Coronary artery (tissue), 2 donors: ENCODE measurements around the gene HOXD9.

Experiments used
- DNase-seq: peaks from one replicate; pipeline ENCODE4 v3.0.0-alpha.2; 2017; ENCODE audit warnings: low spot score
- H3K27ac ChIP-seq, 2 donors: fragments of 200-600 bp; sonication (generic); one replicate each; pipeline ENCODE4 v1.5.1; 2016 to 2019
- H3K4me3 ChIP-seq: fragments of 200-600 bp; sonication (generic); 2 replicates; pipeline ENCODE4 v1.5.1; 2016; ENCODE audit warnings: mild to moderate bottlenecking, moderate library complexity
- CTCF ChIP-seq: fragments of 200-600 bp; sonication (generic); IDR thresholded peaks from one replicate; pipeline ENCODE4 v1.5.1; 2019; ENCODE audit warnings: antibody characterized with exemption

The HOXD9 gene

GRCh38 chr2:176090862-176091261 is 31.7 kb upstream of the HOXD9 start:
- DNase-seq, result no peak
- H3K27ac ChIP-seq, result no peak overlapping the region
- H3K4me3 ChIP-seq, result no peak overlapping the region
- no peak for TF ChIP-seq CTCF

- H3K27ac ChIP-seq, result no peak overlapping the region
- TF ChIP-seq CTCF, result no peak
- peak overlapping the region; percentile 65 for H3K4me3 ChIP-seq
- DNase-seq, result no peak
Observed at GRCh38 chr2:176091329-176092258, 30.9 kb upstream of the HOXD9 start.

GRCh38 chr2:176092270-176093144 is 30.0 kb upstream of the HOXD9 start, which contains the start of gene HOXD13:
HOXD13 (plus strand) TSS chr2:176092721; CDS start chr2:176092891, 170 bp downstream.
- no peak for TF ChIP-seq CTCF
- Histone ChIP-seq H3K4me3 (peak within 1 kb of the TSS; percentile 65), H3K27ac (no peak within 1 kb of the TSS)
- DNase-seq, result no peak

- no peak for TF ChIP-seq CTCF
- DNase-seq, result no peak
- H3K4me3 ChIP-seq, result peak overlapping the region; percentile 65
- H3K27ac ChIP-seq, result no peak overlapping the region
Observed at GRCh38 chr2:176093145-176093897, 29.2 kb upstream of the HOXD9 start.

GRCh38 chr2:176093898-176094249 is 28.6 kb upstream of the HOXD9 start:
- DNase-seq, result no peak
- no peak overlapping the region for H3K4me3 ChIP-seq
- TF ChIP-seq CTCF, result no peak
- no peak overlapping the region for H3K27ac ChIP-seq

- TF ChIP-seq CTCF, result no peak
- no peak overlapping the region for H3K4me3 ChIP-seq
- DNase-seq, result no peak
- H3K27ac ChIP-seq, result no peak overlapping the region
Observed at GRCh38 chr2:176094349-176094748, 28.2 kb upstream of the HOXD9 start.
